HEK293 (cell line): ENCODE measurements around the gene MCRIP2.
A peak's percentile ranks its signal among the peaks of the same experiment; 100 is the strongest.

Experiments used
- CTCF ChIA-PET: fragments of 350-600 bp; formaldehyde crosslinking; extraction: SDS; loops from one replicate; lab custom pipeline; 2021; ENCODE audit warnings: antibody characterized with exemption; lab: Yijun Ruan, JAX
- POLR2A ChIA-PET: fragments of 300-600 bp; formaldehyde crosslinking; extraction: SDS; loops from one replicate; lab custom pipeline; 2020; ENCODE audit warnings: antibody characterized with exemption, inconsistent platforms; lab: Yijun Ruan, JAX
- H3K27ac ChIP-seq: fragments of 200-500 bp; sonication (Bioruptor generic); 2 replicates; pipeline ENCODE4 v1.5.1; 2014; ENCODE audit warnings: low read depth, low read length, control low read depth, inconsistent platforms; ENCODE audit errors: extremely low read depth
- H3K36me3 ChIP-seq, 2 experiments: fragments of 200-500 bp in 1 of 2; sonication (Bioruptor generic) in 1 of 2; 1 replicate in 1 of 2; 2 replicates in 1 of 2; pipeline ENCODE4 v1.5.1; 2014 to 2017; ENCODE audit warnings: inconsistent platforms in 2 of 2, low read length in 2 of 2; ENCODE audit not compliant: control insufficient read depth in 2 of 2, insufficient read depth in 1 of 2
- H3K4me1 ChIP-seq: fragments of 200-500 bp; sonication (Bioruptor generic); 2 replicates; pipeline ENCODE4 v1.5.1; 2014; ENCODE audit warnings: mild to moderate bottlenecking, low read length, inconsistent platforms; ENCODE audit not compliant: control insufficient read depth, insufficient read depth
- H3K4me3 ChIP-seq: 2 replicates; pipeline ENCODE4 v1.5.1; 2011; ENCODE audit warnings: low read depth, mild to moderate bottlenecking, control low read depth, low read length, moderate library complexity
- H3K9me3 ChIP-seq: fragments of 200-500 bp; sonication (Bioruptor generic); 2 replicates; pipeline ENCODE4 v1.5.1; 2014; ENCODE audit warnings: low read depth, low read length, inconsistent platforms; ENCODE audit not compliant: control insufficient read depth, insufficient read depth
- BCL11A ChIP-seq: fragments of 450-650 bp; formaldehyde crosslinking; IDR thresholded peaks from 2 replicates; pipeline ENCODE4 v1.5.1; 2016; ENCODE audit warnings: low read depth, missing biosample characterization, missing genetic modification characterization
- BCL11B ChIP-seq: fragments of 450-650 bp; formaldehyde crosslinking; IDR thresholded peaks from 2 replicates; pipeline ENCODE4 v1.5.1; 2016; ENCODE audit warnings: low read depth, missing biosample characterization, missing genetic modification characterization
- FEZF1 ChIP-seq: fragments of 450-650 bp; formaldehyde crosslinking; IDR thresholded peaks from 2 replicates; pipeline ENCODE4 v1.5.1; 2016; ENCODE audit warnings: missing biosample characterization, missing genetic modification characterization
- GLIS2 ChIP-seq: fragments of 450-650 bp; formaldehyde crosslinking; IDR thresholded peaks from 2 replicates; pipeline ENCODE4 v1.5.1; 2016; ENCODE audit warnings: missing biosample characterization, missing genetic modification characterization
- HIC1 ChIP-seq: fragments of 450-650 bp; formaldehyde crosslinking; IDR thresholded peaks from 2 replicates; pipeline ENCODE4 v1.5.1; 2016; ENCODE audit warnings: missing biosample characterization, missing genetic modification characterization
- MEIS1 ChIP-seq: sonication (generic); formaldehyde crosslinking; IDR thresholded peaks from 2 replicates; pipeline ENCODE4 v1.8.1; 2022; ENCODE audit warnings: missing genetic modification reagents, mild to moderate bottlenecking, borderline replicate concordance
- YY1 ChIP-seq: fragments of 450-650 bp; formaldehyde crosslinking; IDR thresholded peaks from 2 replicates; pipeline ENCODE4 v1.5.1; 2018; ENCODE audit warnings: missing biosample characterization, missing genetic modification characterization
- ZFP41 ChIP-seq: fragments of 450-650 bp; formaldehyde crosslinking; IDR thresholded peaks from 2 replicates; pipeline ENCODE4 v1.5.1; 2016; ENCODE audit warnings: missing biosample characterization, missing genetic modification characterization, borderline replicate concordance
- ZNF112 ChIP-seq: fragments of 450-650 bp; formaldehyde crosslinking; IDR thresholded peaks from 2 replicates; pipeline ENCODE4 v1.5.0; 2017; ENCODE audit warnings: missing biosample characterization, missing genetic modification characterization
- ZNF174 ChIP-seq: fragments of 450-650 bp; formaldehyde crosslinking; IDR thresholded peaks from 2 replicates; pipeline ENCODE4 v1.5.0; 2017; ENCODE audit warnings: missing biosample characterization, mild to moderate bottlenecking, missing genetic modification characterization
- ZNF394 ChIP-seq: fragments of 450-650 bp; formaldehyde crosslinking; IDR thresholded peaks from 2 replicates; pipeline ENCODE4 v1.5.1; 2016; ENCODE audit warnings: missing biosample characterization, missing genetic modification characterization, mild to moderate bottlenecking, moderate library complexity, borderline replicate concordance
- ZNF398 ChIP-seq: fragments of 450-650 bp; formaldehyde crosslinking; IDR thresholded peaks from 2 replicates; pipeline ENCODE4 v1.5.1; 2017; ENCODE audit warnings: missing biosample characterization, missing genetic modification characterization
- ZNF48 ChIP-seq: fragments of 450-650 bp; formaldehyde crosslinking; IDR thresholded peaks from 2 replicates; pipeline ENCODE4 v1.5.1; 2016; ENCODE audit warnings: missing biosample characterization, missing genetic modification characterization
- ZNF571 ChIP-seq: fragments of 450-650 bp; formaldehyde crosslinking; IDR thresholded peaks from 2 replicates; pipeline ENCODE4 v1.5.0; 2017; ENCODE audit warnings: missing biosample characterization, missing genetic modification characterization
- ZNF600 ChIP-seq: fragments of 450-650 bp; formaldehyde crosslinking; IDR thresholded peaks from 2 replicates; pipeline ENCODE4 v1.5.1; 2016; ENCODE audit warnings: missing biosample characterization, missing genetic modification characterization
- ZNF645 ChIP-seq: fragments of 450-650 bp; formaldehyde crosslinking; IDR thresholded peaks from 2 replicates; pipeline ENCODE4; 2016; ENCODE audit warnings: missing biosample characterization, missing genetic modification characterization
- ZNF654 ChIP-seq: fragments of 450-650 bp; formaldehyde crosslinking; IDR thresholded peaks from 2 replicates; pipeline ENCODE4 v1.5.1; 2016; ENCODE audit warnings: low read depth, missing biosample characterization, missing genetic modification characterization
- ZNF792 ChIP-seq: fragments of 450-650 bp; formaldehyde crosslinking; IDR thresholded peaks from 2 replicates; pipeline ENCODE4 v1.5.1; 2016; ENCODE audit warnings: missing biosample characterization, missing genetic modification characterization

The MCRIP2 gene

GRCh38 chr16:675884-676564 is 34.4 kb downstream of the MCRIP2 start:
- CTCF ChIA-PET: interaction anchor here (0.6 to 1.1 kb wide), 3 partner anchors 9 to 98 kb away, joined by 3 to 6 read pairs (median 4); no protein-coding TSS in a partner anchor
- POLR2A ChIA-PET: interaction anchor here (0.7 to 2.6 kb wide), 8 partner anchors 8 to 289 kb away, joined by 3 to 10 read pairs (median 5); partner anchors contain the start of genes JMJD8, METTL26, RHOT2 and WDR24
- Histone ChIP-seq H3K9me3 (no peaks in the 10 kb centered on the region), H3K27ac (no peak overlapping the region), H3K4me1 (peaks cover 5% of the 10 kb centered on the region; the same call in 1 of the 2 replicates), H3K4me3 (no peak overlapping the region), H3K36me3 (peaks cover 0 to 44% of the 10 kb centered on the region in 2 experiments; a peak in 1 of 3 replicates)
- TF ChIP-seq ZNF48 (tag by site-specific recombination) (no peak), ZNF112 (tag by site-specific recombination) (no peak), ZNF394 (no peak), ZNF174 (tag by site-specific recombination) (no peak), MEIS1 (CRISPR knock-in tag) (no peak), ZNF571 (tag by site-specific recombination) (no peak), YY1 (no peak), ZFP41 (tag by site-specific recombination) (no peak), ZNF645 (tag by site-specific recombination) (no peak), BCL11A (tag by site-specific recombination) (peak; percentile 67; the same call in 1 of the 2 replicates), GLIS2 (tag by site-specific recombination) (no peak), ZNF792 (tag by site-specific recombination) (no peak), HIC1 (tag by site-specific recombination) (peak; percentile 69), BCL11B (tag by site-specific recombination) (peak; percentile 75; the same call in 1 of the 2 replicates), ZNF654 (tag by site-specific recombination) (no peak)

GRCh38 chr16:676565-676902 is 34.9 kb downstream of the MCRIP2 start:
- Histone ChIP-seq H3K36me3 (peaks cover 0 to 44% of the 10 kb centered on the region in 2 experiments; a peak in 1 of 3 replicates), H3K27ac (no peak overlapping the region), H3K4me3 (no peak overlapping the region), H3K9me3 (no peaks in the 10 kb centered on the region), H3K4me1 (peaks cover 6% of the 10 kb centered on the region; the same call in 1 of the 2 replicates)
- TF ChIP-seq HIC1 (tag by site-specific recombination): peak; percentile 3; the same call in 1 of the 2 replicates
- TF ChIP-seq FEZF1 (tag by site-specific recombination): no peak
- TF ChIP-seq ZNF600 (tag by site-specific recombination): 0 out of 2 replicates have a peak, but pooled peaks have one; percentile 16
- no peak for TF ChIP-seq ZNF398 (tag by site-specific recombination)
- POLR2A ChIA-PET: interaction anchor here (1.0 to 2.6 kb wide), 6 partner anchors 8 to 40 kb away, joined by 3 to 10 read pairs (median 6); partner anchors contain the start of genes JMJD8, METTL26, RHOT2 and WDR24
- CTCF ChIA-PET: interaction anchor here (1.1 kb wide), 1 partner anchor 10 kb away, joined by 6 read pairs; no protein-coding TSS in a partner anchor
